Activated T-cell treated with anti-CD3 and anti-CD28 coated beads, Interleukin-2, amount 50 U/mL, for 48 hours (primary cell): Measurements from ENCODE around the gene DDX43.
"Not testable (repeated sequence)": the region's sequence is repeated elsewhere in the genome, so short reads cannot be mapped to it uniquely, and the experiment has no call there.

Experiments used
- DNase-seq, 2 experiments: peaks; one replicate each; pipeline ENCODE4 v3.0.0-alpha.2; 2020

Gene DDX43

DNA sequence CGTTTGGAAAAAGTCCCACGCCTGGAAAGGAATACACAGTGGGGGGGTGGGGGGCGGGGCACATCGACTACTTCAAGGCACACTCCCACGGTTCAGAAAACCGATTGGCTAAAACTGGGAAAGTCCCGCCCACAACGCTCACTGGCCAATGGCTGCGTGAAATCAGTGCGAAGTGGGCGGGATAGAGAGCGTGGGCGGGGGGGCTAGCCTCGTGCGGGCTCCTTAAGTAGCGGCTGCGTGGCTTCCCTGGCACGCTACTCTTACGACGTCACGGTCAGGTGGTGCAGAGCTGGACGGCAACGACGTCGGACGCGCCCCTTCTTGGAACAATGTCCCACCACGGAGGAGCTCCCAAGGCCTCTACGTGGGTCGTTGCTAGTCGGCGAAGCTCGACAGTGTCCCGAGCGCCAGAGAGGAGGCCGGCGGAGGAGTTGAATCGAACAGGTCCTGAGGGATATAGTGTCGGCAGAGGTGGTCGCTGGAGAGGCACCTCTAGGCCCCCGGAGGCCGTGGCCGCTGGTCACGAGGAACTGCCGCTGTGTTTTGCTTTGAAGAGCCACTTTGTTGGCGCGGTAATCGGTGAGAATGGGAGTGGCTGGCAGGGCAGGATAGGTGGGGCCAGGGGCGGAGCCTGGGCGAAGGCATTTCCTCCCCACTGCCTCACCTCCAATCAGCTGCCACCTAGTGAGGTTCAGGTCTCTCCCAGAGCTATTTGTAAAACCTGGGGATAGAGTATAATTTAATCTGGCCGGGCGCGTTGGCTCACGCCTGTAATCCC is at the start of gene DDX43:
Gene DDX43, plus strand, starts transcription at position 252 of the 778 bp plus-strand sequence. Its CDS starts 78 bp downstream, at position 330.
- DNase-seq, result peak in 1 of 2 experiments; percentile 19

DNA sequence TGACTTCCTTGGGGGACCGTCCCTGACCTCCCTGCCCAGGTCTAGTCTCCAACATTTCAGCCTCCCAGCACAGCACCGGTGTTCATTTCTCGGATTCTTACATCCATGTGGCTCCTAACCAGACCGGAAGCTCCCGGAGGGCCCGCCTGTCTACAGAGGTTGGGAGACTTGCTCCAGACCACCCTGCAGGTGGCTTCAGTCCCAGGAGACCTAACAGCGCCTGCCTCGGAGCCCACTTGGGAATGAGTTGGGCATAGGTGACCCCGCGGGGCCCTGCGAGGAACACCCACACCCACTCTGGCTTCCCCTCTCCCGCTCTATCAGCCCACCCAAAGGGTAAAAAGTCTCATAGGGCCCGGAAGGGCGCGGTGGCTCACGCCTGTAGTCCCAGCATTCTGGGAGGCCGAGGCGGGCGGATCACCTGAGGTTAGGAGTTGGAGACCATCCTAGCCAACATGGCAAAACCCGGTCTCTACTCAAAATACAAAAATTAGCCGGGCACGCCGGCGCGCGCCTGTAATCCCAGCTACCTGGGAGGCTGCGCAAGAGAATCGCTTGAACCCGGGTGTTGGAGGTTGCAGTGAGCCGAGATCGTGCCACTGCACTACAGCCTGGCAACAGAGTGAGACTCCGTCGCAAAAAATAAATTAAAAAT is 46.0 kb upstream of the DDX43 start:
- DNase-seq, result no peak

DNA sequence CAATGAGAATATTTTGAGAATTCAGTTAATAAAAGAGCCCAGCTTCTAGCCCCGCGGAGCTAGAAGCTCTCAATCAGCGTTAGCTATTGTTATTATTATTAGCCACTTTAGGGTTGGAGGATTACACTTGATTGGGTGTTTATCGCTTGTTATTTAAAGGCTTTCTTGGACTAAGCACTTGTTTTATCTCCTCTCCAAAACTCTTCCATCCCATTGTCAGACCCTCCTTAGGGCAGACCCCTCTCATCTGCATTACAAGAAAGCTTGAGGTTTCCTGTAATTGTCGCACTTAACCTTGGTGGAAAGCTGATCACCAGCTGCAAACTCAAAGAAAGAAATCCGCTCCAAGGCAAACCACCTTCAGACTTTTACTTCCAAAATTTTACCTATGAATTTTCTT is 45.3 kb upstream of the DDX43 start:
- no peak for DNase-seq

DNA sequence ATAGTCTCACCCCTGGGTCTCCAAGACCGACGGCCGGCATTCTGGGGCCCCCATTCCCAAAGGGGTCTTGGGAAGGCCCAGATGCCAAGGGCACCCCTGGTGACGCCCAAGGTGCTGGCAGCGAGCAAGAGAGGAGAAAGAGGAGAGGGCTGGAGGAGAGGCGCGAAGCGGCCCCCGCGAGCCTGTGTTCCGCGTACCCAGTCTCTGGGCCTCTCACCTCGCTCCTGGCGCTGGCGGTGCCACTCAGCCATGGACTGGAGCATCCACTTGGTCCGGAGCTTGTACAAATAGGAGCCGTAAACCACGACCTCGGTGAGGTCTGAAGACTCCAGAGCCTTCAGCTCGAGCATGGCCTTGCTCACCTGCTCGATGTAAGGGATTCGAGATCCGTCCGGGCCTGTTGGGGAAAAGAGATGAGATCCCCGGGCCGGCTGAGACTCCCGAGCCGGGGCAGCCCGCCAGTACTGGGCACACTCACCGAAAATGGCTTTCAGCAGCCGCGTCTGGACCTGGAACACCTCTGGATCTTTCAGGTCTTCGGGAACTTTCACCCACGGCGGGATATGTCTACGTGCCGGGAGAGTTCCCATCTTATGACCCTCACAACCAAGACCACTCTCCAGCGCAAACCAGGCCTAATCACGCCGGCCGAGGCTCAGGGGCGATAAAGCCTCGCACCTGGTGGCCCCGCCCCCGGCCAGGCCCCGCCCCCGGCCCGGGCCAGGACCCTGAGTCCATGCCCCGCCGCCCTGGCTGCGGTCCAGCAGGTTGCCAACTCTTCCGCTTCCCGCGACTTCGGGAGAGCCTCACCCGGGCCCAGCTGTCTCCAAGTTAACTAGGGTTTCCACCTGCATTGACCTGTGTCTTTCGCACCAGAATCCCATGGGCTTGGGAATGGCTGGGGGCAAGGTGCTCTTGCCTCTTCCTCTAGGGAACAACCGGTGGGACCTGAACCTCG is 40.7 kb upstream of the DDX43 start, which contains the start of gene DPPA5:
Gene DPPA5, minus strand, starts transcription at position 641 of the 958 bp plus-strand sequence. Its CDS starts 51 bp downstream, at position 590.
- no peak for DNase-seq

DNA sequence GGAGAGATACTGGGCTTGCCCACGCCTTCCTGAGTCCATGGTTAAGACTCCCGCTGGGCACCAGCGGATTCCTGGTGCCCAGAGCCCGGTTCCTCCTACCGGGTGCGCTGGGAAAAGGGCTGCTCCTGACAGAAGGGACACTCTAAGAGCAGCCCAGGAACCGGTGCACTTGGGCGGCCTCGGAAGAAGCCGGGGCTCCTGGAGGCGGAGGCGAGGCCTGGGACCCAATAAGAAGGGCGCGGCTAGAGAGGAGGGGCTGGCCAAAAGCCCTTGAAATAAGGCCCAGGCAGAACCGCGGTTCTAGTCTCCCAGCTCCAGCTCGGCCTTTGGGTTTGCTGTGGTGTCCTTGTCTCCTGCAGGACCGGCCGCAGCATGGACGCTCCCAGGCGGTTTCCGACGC is 32.3 kb upstream of the DDX43 start, which contains the start of gene KHDC3L:
Gene KHDC3L, plus strand, starts transcription at position 301 of the 400 bp plus-strand sequence. Its CDS starts 72 bp downstream, at position 373.
- DNase-seq, result no peak

DNA sequence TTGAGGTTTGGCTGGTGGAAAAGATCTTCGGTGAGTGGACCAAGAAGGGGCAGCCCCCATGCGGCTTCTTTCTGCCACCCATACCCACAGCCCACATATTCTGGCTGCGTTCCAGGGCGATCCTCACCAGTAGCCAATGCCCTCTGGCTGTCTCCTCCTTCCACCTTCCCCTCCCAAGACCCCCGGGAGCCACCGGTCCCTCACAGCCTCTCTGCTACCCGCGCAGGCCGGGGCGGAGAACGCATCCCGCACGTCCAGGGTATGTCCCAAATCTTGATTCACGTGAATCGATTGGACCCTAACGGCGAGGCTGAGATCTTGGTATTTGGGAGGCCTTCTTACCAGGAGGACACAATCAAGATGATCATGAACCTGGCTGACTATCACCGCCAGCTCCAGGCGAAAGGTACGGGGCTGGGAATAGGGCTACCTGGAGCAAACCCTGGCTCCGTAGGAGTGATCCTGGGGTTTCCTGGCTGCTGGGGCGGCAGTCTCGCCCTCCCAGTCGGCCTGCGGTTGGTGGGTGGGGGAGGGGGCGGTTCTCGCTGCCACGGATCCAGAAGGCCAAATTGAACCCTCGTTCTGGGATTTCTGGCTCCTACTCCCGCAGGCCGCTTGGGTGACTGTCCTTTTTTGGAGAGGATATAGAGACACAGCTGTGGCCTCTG is 31.6 kb upstream of the DDX43 start:
- no peak for DNase-seq

DNA sequence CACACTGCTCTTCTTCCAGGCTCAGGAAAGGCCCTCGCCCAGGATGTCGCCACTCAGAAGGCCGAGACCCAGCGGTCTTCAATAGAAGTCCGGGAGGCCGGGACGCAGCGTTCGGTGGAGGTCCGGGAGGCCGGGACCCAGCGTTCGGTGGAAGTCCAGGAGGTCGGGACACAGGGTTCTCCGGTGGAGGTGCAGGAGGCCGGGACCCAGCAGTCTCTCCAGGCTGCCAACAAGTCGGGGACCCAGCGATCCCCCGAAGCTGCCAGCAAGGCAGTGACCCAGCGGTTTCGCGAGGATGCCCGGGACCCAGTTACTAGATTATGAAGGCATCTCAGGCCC is 31.1 kb upstream of the DDX43 start:
- DNase-seq, result no peak

DNA sequence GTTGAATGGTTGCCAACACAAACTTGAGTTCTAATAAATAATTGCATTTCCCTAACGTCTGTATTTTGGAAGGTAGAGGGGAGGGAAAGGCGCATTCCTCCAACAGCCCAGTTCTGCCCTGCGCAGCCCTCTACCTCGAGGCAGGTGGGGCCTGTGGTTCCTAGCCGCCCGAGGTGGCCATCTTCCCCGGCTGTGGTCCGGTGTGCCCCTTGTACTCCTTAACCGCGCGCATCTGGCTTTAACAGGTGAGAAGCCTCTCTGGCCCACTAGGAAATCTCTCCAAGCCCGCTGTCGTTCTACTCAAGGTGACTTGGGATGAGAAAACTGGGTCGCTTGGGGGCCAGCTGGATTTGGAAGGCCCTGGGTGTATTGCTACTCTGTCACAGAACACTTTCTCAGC is 30.5 kb upstream of the DDX43 start:
- no peak for DNase-seq

DNA sequence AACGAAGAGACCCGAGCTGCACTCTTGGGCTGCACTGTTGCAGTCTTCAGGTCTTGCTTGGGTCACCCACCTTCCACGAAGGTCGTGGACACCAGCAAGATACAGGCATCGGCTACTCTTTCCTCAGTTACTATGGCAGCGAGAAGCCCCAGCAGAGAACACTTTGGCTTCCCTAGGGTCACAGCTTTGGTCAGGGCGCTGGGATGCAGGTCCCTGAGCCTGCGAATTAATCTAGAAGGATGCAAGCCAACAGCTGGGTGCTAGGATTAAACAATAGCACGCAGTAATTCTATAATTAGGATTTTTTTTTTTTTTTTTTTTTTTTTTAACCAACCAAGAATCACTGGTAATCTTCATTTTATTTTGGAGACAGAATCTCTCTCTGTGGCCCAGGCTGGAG is 30.1 kb upstream of the DDX43 start:
- DNase-seq, result no peak

DNA sequence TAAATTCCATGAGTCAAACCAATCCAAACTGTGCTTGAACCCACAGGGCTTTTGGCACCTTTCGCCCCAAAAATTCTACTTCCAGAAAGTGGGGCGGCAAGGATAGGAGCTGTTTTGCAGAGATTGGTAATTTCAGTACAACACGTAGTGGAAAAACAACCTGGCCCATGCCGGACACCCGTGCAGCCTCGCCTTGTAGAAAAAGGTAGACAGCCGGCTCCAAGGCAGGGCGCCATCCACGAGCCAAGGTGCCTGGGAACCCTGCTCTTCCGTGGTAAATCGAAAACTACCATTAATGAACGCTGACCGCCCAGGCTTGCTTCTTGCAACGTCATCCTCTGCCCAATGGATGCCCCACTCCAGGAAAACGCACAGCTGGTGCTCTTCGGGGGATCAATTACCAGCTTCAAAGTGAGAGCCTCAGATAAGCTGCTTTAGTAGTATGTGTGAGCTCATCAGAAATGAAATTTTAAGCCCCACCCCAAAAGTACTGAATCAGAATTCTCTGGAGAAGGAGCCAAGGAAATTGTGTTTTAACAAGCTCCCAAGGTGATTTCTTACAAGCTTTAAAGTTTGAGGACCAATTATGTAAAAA is 26.8 kb upstream of the DDX43 start:
- no peak for DNase-seq

DNA sequence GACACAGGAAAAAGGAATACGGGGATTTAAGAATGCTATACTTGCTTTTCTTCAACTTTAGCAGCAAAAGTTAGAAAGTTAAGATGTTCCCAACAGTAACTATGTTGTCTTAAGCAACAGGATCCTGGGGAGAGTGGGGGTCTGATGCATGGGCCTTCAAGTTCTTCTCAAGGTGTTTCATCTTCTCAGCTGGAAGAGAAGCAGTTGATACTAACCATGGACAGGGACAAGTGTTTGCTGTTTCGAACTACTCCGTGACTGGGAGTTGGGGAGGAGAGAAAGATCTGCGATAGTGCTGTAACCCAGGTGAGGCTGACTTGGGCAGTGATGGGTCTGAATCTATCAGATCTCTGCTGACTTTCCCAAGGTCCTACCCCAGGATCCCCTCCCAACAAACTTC is 26.0 kb upstream of the DDX43 start:
- no peak for DNase-seq

DNA sequence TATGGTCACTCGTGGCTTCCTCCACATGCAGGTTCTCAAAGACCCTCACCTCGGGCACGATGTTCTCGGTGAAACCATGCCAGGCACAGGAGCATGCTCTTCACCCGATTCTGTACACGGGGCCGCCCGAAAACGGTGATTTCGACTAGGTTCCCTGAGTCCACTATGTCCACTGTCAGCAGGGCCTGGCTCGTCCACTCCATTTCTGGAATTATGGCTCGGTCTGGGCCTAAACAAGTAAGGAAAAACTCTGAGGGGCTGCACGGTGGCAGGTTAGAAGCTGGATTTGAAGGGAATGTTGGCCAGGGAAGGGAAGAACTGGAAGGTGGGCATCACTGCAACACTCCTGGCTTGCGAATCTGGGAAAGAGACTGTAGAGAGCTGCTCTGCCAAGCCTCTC is 25.5 kb upstream of the DDX43 start:
- no peak for DNase-seq

DNA sequence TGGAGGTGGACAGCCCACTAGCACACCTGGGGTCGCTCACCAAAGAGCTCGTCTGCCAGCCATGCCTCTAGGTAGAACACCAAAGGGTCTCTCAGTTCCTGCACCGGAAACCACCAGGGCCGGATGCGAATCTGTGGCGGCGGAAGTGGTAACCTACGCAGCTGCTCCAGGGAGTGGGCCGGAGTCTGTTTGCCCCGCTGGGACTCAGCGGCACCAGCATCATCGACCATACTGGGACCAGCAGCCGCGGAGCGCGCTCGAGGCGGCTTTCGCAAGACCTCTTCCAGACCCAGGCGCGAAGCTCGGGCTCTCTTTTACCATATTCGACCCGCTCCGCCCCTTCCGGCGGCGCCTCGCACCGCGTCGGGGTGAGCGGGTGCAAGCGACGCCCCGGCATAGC is 25.1 kb upstream of the DDX43 start, which contains the start of gene OOEP:
Gene OOEP, minus strand, starts transcription at position 335 of the 400 bp plus-strand sequence. Its CDS starts 105 bp downstream, at position 230.
- DNase-seq, result no peak

DNA sequence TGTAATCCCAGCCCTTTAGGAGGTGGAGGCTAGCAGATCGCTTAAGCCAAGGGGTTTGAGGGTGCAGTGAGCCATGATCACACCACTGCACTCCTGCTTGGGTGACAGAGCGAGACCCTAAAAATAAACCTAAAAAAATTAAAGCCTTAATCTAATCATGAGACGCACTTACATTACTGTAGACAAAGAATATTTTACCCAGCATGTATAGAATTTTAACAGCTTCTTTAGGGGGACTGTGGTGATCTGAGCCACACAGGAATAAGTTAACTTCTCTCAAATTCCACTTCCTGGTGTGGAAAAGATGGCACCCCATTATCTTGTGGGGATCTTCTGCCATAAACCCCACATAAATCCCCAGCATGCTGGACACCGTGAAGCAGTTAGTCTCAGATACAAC is 22.6 kb upstream of the DDX43 start:
- DNase-seq, result no peak

DNA sequence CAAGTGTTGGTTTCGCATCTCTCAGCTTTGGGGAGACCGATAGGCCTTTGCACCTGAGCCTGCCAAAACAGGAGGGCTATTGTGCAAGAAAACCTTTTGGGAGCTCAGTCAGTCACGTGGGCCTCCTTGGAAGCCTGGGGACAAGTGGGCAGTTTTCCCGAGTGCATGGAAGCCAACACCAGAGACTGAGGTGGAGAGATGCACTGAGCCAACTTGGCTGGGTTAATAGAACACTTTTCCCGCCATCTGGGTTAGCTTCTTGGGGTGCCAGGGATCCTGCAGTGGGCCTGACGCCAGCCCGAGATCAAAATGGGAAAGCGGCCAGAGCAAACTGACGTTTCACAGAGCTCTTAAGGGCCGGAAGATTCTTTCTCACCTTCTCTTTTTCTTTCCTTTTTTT is 22.1 kb upstream of the DDX43 start:
- DNase-seq, result no peak

DNA sequence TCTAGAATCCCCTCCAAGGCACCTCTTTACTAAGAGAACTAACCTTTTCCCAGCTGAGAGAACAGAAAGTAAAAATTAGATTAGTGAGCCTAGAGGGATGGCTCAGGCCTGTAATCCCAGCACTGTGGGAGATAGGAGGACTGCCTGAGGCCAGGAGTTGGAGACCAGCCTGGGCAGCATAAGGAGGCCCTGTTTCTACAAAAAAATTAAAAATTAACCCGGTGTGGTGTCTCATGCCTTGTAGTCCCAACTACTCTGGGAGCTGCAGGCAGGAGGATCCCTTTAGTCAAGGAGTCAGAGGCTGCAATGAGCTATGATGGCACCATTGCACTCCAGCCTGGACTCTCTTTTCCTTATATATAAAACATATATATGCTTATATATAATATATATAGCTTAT is 19.4 kb upstream of the DDX43 start:
- DNase-seq, result no peak

DNA sequence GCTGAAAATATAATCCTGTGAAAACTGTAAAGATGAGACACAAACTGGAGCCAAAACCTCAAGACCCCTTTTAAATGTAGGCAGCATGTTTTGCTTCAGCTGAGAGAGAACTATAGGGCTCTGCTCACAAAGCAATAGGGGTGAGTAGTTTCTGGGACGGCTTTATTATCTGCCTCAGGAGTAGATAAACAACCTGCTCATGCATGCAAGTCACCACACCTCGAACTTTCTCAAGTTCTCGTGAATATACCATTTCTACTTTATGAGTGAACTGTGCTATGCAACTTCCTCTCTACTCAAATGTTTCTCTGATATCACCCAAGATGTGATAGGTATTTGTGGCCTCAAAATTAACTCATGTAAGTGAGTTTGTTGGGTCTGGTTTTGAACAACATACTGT is 17.4 kb upstream of the DDX43 start:
- DNase-seq, result no peak

DNA sequence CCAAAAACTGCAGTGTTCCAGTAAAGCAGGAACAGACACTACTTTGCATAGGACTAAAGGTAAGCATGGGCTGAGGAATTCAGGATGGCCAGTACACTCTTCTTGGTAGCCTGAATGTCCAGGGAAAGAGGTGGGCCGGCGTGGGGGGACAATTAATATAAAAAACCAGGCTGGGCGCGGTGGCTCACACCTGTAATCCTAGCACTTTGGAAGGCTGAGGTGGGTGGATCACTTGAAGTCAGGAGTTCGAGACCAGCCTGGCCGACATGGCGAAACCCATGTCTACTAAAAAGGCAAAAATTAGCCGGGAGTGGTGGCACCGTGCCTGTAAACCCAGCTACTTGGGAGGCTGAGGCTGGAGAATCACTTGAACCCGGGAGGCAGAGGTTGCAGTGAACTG is 13.1 kb upstream of the DDX43 start:
- not testable (repeated sequence) for DNase-seq

DNA sequence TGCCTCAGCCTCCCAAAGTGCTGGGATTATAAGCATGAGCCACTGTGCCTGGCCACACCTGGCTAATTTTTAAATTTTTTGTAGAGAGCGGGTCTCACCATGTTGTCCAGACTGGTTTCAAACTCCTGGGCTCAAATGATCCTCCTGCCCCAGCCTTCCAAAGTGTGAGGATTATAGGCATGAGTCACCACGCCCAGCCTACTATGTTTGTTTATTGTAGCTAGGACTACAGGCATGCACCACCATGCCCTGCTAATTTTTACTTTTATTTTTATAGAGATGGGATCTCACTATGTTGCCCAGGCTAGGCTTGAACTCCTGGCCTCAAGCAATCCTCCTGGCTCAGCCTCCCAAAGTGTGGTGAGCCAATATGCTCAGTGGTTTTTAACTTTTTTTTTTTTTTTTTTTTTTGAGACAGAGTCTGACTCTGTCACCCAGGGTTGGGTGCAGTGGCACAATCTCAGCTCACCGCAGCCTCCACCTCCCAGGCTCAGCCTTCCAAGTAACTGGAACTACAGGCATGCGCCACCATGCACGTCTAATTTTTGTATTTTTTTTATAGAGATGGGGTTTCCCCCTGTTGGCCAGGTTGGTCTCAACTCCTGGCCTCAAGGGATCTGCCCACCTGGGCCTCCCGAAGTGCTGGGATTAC is 12.0 kb upstream of the DDX43 start:
- no peak for DNase-seq

DNA sequence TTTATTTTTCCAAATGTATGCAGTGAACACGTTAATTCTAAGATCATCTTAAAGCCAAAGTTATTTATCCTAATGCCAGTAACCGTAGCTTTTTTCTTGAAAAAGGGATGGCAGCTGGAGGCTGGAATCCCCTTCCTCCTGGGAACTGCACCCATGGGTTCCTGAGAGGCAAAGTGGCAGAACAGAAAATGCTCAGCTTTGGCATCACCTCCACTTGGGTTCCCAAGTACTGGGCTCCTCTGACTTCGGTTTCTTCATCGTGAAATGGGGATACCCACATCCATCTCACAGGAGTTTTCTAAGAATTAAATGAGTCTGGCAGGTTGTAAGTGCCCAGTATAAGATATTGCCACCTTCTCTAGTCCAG is 6.2 kb upstream of the DDX43 start:
- no peak for DNase-seq

DNA sequence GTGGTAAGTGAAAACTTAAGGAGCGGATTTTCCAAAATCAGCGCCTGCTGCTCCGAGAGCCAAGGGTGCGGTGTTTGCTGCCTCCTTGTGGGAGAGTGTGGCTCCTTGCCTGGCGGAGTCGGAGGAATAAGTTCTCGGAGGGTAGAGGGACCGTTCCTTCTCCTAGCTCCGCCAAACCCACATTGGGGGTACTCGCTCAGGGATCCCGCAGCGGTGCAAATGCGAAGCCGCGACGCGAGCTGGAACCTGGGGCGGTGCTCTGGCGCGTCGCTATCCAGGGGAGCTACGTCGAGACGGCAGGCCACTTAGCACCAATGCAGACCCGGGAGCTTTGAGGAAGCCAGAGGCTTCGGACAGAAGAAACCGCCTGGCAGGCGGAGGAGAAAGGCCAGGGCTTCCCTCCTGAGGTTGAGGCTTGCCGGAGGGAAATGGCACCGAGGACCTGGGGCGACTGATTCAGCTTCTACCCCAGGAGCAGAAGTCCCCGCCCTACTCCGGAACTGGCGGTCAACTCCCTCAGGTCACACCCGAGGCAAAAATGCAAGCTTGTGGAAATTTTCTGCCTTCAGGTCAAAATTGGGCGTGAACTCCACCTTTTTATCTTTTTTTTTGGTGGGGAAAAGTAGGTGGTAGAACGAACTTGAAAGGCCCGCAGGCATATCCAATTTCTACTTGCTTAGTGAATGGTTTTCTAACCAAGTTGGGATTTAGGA is 5.7 kb upstream of the DDX43 start:
- DNase-seq, result peak; percentile 59 to 69
